ENCODE data around the gene CLMN.
"Not testable (repeated sequence)": the region's sequence is repeated elsewhere in the genome, so short reads cannot be mapped to it uniquely, and the experiment has no call there.

Gene CLMN

DNA sequence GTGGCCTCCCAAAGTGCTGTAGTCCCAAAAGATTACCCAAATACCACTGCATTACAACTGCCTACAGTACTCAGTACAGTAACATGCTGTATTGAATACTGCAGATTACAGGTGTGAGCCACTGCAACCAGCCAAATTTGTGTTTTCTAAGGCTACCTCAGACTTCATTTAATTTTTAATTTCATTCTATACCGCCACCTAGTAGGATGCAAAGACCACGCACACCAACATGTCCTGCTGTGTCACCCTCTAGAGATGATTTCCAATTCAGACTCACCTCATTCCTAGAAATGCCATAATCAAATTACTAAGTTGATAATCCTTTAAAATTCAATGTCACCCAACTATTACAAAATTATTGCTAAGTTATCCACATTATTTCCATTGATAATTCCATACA is 177.5 kb downstream of the CLMN start:
- DNase-seq (ENCODE audit: low read depth in 1 of 2, low spot score in 1 of 2) = no peak

- DNase-seq (ENCODE audit: low read depth in 1 of 2, low spot score in 1 of 2) = no peak
Observed at GRCh38 chr14:95141684-95142083, 178.0 kb downstream of the CLMN start.

- DNase-seq (ENCODE audit: low read depth in 1 of 2, low spot score in 1 of 2) = no peak
Observed at GRCh38 chr14:95140060-95140858, 179.4 kb downstream of the CLMN start.

GRCh38 chr14:95138876-95139275 is 180.8 kb downstream of the CLMN start:
- DNase-seq (ENCODE audit: low read depth in 1 of 2, low spot score in 1 of 2) = no peak

- DNase-seq (ENCODE audit: low read depth in 1 of 2, low spot score in 1 of 2) = not testable (repeated sequence)
Observed at GRCh38 chr14:95138455-95138854, 181.3 kb downstream of the CLMN start.

- no peak for DNase-seq (ENCODE audit: low read depth in 1 of 2, low spot score in 1 of 2)
Observed at GRCh38 chr14:95137804-95138167, 181.9 kb downstream of the CLMN start.

DNA sequence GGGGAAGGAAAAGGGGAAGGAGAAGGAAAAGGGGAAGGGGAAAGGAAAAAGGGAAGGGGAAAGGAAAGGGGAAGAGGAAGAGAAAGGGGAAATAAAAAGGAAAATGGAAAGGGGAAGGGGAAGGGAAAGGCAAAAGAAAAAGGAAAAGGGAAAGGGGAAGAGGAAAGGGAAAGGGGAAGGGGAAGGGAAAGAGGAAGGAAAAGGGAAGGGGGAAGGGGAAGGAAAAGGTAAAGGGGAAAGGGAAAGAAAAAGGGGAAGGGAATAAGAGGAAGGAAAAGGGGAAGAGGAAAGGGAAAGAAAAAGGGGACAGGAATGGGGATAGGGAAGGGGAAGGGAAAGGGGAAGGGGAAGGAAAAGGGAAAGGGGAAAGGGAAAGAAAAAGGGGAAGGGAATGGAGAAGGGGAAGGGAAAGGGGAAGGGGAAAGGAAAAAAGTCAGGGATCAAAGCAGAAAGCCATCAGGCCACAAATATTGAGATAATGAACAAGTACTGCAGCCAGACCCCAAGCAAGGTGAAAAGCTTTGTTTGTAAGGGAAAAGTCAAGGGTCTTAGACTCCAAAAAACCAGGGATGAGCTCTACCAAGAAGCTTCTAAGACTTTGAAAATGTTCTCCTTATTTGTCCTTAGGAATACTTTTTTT is 182.4 kb downstream of the CLMN start:
- no peak for DNase-seq (ENCODE audit: low read depth in 1 of 2, low spot score in 1 of 2)

DNA sequence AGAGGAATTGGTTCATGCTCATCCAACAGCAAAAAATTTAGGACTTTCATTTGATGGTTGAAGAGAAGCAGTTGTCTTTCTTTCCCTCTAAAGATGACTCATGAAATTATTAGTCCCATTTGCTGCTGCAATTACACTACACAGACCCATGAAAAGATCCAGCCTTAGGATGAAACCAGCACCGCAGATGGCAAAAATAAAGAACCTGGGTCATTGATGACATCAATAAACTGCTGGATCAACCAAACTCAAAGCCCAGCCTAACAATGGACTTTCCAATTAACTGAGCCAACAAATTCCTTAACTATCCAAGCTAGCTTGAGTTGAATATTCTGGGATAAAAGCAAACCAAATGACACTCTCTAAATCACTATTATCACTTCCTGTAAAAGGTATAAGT is 183.1 kb downstream of the CLMN start:
- no peak for DNase-seq (ENCODE audit: low read depth in 1 of 2, low spot score in 1 of 2)

DNA sequence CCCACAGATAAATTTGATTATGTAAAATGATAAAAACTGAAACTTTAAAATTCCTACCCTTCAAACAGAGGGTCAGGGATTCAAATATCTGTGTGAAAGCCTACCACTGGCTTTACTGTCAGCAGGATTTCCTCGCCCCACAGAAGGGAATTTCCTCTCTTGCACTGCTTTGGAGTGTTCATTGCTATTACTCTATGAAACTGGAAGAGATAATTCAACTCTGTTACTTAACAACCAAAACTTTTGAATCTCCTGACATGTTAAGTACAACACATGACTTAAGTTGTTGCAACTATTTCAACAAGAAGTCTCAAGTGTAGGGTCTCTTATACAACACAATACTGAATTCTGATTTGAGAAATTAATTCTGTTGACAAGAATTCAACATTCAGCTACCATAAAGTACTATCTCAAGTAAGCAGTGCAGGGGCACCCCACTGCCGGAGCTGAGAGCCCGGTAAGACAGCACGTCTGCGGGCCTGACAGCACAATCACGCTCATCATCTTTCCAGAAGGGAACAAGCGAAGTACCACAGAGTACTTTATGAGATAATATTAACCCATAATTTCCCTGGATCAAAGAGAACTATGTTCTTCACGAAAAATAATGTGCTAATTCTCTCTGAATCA is 185.3 kb downstream of the CLMN start:
- DNase-seq (ENCODE audit: low read depth in 1 of 2, low spot score in 1 of 2) = no peak

GRCh38 chr14:95133282-95133681 is 186.4 kb downstream of the CLMN start:
- no peak for DNase-seq (ENCODE audit: low read depth in 1 of 2, low spot score in 1 of 2)

- DNase-seq (ENCODE audit: low read depth in 1 of 2, low spot score in 1 of 2) = no peak
Observed at GRCh38 chr14:95132760-95133159, 186.9 kb downstream of the CLMN start.

Measured in activated CD4-positive, alpha-beta T cell treated with anti-CD3 and anti-CD28 coated beads, Interleukin-2, amount 50 U/mL, for 24 hours (primary cell).